T follicular helper cell (primary cell): ENCODE results near the gene CPLX4.
"Not testable (repeated sequence)": the region's sequence is repeated elsewhere in the genome, so short reads cannot be mapped to it uniquely, and the experiment has no call there.

Experiments used
- DNase-seq: peaks from one replicate; pipeline ENCODE4 v3.0.0-alpha.2; 2020; ENCODE audit warnings: low read depth

CPLX4 gene

DNA sequence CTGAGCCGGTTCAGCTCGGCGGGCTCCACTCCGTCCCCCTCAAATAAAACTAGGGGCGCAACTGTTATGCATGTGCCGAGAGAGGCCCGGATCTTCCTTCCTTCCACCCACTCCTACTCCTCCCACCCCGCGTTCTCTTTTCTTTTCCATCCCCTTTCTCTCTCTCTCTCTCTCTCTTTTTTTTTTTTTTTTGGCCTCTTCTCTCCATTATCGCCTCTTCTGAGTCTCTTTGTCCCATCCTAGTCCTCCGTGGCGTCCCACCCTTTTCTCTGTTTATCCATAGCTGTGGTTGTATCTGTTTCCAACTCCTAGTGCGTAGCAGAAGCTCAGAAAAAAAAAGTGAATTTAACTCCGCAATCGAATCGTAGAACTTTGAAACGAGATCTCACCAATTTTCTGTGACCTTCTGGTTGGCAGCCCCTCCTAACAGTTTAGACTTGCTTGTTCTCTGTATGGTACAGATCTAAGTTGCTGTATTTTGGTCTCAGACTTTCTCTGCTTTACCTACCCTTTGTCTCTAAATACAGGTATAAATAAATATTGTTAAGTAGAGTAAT lies 48.8 kb downstream of the CPLX4 start:
- no peak for DNase-seq

DNA sequence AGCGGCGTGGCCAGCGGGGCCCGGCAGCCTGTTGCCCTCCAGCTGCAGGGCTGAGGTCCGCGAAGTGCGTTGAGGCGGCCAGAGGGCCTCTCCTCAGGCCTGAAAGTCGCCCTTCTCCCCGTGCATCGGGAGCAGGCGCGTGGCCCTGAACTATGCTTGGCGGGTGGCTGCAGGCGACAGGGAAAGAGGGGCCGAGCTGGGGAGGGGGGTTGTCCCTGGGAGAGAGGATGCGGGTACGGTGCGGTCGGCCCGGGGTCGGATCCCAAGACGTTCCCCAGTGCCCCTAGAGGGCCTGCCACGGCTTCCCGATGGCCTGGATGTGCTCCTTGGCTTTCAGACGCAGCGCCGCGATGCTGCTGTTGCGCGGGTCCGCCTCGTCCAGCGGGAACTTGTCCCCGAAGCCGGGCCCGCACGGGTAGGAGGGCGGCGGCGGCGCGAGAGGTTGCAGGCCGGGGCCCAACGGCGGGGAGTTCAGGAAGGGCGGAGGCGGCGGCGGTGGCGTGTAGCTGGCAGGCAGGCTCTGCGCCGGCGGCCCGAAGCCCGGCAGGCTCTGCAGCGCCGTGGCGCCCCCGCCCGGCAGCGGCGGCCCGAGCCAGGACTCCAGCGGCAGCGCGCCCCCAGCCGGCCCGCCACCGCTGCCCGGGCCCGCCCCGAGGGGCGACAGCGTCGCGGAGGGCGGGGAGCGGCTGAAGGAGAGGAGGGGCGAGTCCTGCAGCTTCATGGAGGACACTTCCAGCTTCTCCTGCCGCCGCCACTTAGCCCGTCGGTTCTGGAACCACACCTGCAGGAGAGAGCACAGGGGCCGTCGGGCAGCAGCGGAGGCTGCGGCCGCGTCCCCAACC lies 49.5 kb downstream of the CPLX4 start:
- no peak for DNase-seq

DNA sequence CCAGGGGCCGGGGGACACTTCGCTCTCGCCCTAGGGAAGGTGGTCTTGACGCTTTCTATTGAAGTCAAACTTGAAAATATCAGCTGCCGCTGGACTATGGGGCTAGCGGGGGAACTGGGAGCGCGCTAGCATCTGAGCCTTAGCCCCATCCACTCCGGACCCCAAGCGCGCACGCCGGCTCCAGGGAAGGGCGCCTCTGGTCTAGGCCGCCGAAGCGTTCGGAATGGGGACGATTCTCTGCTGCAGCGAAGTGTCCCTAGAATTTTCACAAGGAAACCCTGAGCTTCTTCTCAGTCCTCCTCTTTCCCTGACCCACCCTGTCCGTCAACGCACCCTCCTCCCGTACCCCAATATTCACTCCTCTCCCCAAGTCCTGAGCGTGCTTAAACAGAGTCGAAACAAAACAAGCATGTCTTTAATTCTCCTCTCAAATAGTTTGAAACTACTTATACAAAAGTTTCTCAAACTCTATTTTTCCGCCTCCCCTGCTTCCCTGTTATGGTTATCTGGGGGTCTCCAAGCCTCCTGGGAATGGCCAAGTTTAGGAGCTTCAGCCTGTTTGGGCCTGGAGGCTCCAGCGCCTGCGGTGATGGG lies 50.2 kb downstream of the CPLX4 start:
- DNase-seq = no peak

DNA sequence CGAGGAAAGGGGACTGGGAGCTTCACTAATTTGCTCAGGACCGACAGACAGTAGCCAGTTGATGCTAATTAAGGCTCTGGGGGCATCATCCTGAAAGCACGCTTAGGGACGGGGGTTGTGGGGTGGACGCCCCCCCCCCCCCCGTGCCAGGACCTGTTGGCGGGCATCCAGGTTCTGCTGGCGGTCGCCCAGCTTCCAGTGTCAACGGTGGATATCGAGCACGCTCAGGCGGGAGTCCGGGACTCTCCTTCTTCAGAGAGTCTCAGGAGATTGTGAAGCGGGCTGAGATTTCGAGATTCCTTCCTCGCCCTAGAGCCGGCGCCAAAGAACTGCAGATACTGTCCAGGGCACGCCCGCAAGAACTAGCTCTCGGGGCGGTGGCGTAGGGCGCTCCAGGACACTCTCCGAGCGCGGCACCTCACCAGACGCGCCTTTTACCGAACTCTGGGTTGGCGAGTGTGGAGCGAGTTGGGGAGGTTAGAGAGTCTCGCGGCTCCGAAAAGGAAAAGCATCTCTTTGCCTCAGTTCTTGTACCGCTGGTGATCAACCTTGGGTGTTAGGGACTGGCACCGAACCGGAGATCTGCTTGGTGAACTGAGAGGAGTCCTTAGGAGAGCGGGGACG lies 50.8 kb downstream of the CPLX4 start:
- no peak for DNase-seq

DNA sequence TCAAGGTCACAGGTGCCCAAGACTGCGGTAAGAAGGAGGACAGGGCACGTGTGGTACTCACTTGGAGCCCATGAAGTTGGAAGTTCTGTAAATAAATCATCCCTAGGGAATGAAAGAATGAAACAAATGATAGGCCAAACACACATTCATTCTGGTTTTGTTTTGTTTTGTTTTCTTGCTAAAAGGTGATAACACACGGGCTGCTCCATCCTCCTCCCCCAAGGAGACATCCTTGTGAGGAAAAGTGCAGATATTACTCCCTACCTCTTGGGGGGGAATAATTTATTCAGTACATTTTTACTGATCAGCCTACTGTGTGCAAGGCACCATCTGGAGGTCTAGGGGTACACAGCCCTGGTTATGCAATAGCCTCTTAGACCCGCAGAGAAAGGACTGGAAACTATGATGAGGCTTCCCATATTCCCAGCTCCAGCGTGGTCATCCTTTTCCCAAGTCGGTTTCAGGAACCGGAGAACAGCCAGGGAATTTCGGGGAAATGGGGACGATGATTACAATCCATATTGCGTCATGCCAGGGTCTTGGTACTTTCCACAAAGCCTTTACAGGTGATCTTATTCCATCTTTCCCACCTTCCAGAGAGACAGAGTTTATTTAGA lies 51.5 kb downstream of the CPLX4 start:
- no peak for DNase-seq

DNA sequence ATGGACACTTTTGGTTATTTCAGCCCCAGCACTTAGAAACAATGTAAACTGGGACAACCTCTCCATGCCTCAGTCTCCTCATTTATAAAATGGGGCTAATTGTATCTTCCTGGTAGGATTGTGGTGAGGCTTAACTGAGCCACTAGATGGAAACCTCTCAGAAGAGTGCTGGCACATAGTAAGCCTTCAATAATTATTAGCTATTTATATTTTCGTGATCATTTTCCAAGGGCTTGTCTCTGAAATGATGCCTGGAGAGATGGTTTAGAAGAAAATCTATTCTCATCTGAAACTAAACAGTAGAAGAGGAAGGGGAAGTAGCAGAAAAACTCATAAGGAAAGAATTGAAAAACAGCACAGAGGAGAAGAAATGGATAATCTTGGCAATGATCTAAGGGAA lies 52.0 kb downstream of the CPLX4 start:
- DNase-seq = no peak

DNA sequence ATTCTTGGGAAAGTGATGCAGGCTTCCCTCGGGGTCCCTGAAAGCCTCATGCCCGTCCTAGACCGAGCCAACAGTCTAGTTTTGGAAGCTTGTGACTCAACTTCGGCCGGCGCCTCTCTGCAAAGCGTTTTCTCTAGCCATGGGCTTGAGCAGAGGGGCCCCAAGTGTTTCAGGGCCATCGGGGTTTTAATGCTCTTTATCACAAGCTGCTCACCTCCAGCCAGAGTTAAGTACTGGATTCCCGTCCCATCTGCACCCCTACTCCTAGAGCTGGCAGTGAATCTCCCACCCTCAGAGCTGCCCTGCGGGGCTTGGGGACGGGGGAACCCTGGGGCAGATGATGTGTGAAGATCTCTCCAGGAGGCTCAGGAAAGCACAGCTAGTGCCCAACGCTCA lies 52.5 kb downstream of the CPLX4 start:
- no peak for DNase-seq

DNA sequence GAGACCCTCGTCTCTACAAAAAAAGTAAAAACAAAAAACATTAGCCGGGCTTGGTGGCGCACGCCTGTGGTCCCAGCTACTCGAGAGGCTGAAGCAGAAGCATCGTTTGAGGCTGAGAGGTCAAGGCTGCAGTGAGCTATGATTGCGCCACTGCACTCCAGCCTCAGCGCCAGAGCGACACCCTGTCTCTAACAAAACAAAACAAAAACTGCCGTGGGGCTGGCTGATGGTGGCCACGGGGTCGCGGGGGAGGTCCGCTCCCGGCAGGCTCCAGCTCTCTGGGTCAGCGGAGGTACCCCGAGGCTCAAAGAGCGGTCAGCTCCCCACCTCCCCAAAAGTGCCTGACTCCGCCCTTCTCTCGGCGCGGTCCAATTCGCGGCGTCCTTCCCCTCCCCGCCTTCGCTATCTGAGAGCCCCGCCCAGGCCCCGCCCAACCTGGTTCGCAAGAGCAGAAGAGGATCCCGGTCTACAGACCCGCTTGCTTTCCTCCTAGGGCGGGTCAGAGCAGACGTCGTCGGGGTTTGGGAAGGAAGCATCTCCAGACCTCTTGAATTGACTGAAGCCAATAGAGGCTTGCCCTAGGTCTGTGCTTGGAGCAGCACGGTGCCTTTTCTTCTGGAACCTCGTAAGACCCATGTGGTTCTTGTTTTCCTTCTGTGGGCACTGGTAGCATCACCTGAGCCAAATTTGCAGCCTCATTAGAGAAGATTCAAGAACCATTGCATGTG lies 53.0 kb downstream of the CPLX4 start:
- DNase-seq = no peak

DNA sequence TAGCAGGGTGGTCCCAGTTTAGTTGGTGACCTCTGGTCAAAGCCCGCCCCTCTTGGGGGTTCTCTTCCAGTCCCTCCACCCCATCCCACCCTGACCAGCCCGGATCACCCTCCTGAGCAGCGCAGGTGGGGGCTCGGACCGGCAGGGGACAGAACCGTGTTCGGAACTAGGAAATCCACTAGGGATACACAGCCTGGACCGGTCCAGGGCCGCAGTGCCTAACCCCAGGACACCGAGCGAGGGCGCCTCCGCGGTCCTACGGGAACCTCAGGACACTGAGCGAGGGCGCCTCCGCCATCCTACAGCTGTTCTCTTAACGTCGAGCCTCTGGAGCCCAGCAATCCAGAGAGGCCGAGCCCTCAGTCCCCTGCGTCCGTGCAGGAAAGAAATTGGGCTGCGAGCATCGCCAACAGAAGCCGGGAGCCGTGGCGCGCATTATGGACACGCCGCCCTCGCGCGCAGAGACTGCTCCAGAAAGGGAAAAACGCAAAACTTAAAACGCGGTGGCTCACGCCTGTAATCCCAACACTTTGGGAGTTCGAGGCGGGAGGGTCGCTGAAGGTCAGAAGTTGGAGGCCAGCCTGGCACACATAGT lies 53.7 kb downstream of the CPLX4 start:
- DNase-seq = no peak

DNA sequence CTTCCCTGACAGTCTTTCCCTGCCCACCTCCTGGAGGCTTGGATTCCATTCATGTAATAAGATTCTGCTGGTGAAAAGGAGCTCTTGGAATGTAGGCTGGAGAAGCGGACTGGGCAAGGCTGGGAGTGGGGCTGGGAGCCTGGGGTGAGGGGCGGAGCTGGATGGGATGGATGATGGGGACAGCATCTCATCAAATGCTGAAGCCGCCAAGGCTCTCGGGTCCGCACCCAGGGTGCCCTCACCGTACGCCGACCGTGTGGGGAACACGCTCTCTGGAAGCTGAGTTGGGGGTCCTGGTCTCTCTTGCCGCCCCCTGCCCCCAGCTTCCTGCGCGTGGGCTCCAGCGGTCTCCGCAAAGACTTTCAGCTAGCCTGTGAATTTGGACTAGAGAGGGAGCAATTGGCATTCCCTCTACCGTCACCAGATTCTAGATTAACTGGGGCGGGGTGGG lies 54.3 kb downstream of the CPLX4 start:
- DNase-seq = no peak

DNA sequence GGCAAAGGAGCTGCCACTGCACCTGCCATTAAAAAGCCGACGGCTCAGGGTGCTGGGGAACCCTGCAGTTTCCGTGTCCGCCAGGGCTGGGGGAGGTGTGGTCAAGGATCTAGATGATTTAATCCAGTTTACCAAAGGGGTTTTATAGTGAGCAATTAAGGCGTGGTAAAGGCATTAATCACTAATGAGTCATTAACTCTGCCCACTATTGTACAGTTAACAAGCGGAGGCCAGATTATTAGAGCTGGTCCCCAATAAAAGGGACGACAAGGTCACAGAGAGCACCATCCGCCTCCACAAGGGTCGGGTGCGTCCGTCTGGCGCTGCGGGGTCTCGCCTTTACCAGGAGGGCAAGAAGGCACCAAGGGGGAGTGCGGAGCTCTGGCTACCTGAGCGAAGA lies 54.8 kb downstream of the CPLX4 start:
- no peak for DNase-seq

DNA sequence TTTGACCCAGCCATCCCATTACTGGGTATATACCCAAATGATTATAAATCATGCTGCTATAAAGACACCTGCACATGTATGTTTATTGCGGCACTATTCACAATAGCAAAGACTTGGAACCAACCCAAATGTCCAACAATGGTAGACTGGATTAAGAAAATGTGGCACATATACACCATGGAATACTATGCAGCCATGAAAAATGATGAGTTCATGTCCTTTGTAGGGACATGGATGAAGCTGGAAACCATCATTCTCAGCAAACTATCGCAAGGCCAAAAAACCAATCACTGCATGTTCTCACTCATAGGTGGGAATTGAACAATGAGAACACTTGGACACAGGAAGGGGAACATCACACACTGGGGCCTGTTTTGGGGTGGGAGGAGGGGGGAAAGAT lies 56.2 kb downstream of the CPLX4 start:
- not testable (repeated sequence) for DNase-seq

DNA sequence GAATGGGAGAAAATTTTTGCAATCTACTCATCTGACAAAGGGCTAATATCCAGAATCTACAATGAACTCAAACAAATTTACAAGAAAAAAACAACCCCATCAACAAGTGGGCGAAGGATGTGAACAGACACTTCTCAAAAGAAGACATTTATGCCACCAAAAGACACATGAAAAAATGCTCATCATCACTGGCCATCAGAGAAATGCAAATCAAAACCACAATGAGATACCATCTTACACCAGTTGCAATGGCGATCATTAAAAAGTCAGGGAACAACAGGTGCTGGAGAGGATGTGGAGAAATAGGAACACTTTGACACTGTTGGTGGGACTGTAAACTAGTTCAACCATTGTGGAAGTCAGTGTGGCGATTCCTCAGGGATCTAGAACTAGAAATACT lies 56.6 kb downstream of the CPLX4 start:
- not testable (repeated sequence) for DNase-seq

DNA sequence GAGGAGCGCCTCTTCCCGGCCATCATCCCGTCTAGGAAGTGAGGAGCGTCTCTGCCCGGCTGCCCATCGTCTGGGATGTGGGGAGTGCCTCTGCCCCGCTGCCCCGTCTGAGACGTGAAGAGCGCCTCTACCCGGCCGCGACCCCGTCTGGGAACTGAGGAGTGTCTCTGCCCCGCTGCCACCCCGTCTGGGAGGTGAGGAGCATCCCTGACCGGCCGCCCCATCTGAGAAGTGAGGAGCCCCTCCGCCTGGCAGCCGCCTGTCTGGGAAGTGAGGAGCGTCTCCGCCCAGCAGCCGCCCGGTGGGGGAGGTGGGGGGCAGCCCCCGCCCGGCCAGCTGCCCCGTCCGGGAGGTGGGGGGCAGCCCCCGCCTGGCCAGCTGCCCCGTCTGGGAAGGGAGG lies 63.0 kb downstream of the CPLX4 start:
- DNase-seq = not testable (repeated sequence)

DNA sequence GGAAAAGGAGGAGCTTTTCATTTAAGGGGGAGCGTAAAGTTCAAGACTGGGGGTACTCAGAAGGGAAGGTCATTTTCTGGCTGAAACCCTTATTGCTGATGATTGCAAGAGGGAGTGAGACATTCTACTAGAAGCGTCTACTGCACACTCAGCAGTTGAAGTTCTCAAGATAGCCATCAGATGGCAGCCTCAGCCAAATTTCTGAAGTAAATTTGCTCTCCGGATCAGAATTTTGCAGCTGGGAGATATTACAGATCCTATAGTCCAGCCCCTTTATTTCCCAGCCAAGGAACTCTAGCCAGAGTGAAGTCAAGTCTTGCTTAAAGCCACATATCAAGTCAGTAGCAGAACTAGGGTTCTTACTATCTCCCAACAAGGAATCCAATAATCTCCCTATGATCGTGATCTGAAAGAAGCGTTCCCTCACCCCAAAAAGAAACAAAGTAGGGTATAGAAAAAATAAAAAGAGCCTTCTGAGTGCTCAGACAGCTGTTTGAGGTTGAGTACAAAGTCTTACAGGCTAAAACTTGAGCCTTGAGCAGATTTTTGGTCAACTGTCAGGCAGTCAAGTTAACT lies 69.2 kb downstream of the CPLX4 start:
- no peak for DNase-seq

DNA sequence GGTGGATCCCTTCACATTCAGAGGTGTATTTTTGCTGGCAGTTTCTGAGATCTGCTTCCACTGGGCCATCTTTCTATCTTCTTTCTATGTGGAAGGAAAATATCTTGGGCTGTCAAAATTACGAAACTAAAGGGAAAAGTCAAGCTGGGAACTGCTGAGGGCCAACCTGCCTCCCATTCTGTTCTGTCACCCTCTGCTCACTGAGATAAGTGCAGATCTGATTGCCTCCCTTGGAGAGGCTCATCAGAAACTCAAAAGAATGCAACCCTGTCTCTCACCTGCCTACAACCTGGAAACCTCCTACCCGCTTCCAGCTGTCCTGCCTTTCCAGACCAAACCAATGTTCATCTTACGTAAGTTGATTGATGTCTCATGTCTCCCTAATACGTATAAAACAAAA lies 71.7 kb downstream of the CPLX4 start:
- no peak for DNase-seq
